Loucy (cell line): ENCODE measurements around the gene DNASE2.
"Not testable (repeated sequence)": the region's sequence is repeated elsewhere in the genome, so short reads cannot be mapped to it uniquely, and the experiment has no call there.

ENCODE experiments used
- H2AFZ ChIP-seq: fragments of 200-600 bp; sonication (generic); 2 replicates; pipeline ENCODE4 v1.6.0; 2016; ENCODE audit warnings: antibody characterized with exemption, mild to moderate bottlenecking, low read length, moderate library complexity
- H3F3A ChIP-seq: fragments of 200-600 bp; 2 replicates; pipeline ENCODE4 v1.6.0; 2016; ENCODE audit warnings: antibody characterized with exemption, low read depth, mild to moderate bottlenecking
- H3K27me3 ChIP-seq: fragments of 200-600 bp; sonication (generic); 2 replicates; pipeline ENCODE4 v1.6.1; 2014; ENCODE audit warnings: low read length, mild to moderate bottlenecking; ENCODE audit not compliant: insufficient read depth, poor library complexity, severe bottlenecking
- H3K36me3 ChIP-seq: fragments of 200-600 bp; sonication (generic); 2 replicates; pipeline ENCODE4 v1.6.1; 2016; ENCODE audit warnings: low read length; ENCODE audit not compliant: insufficient read depth
- H3K4me1 ChIP-seq: fragments of 200-600 bp; sonication (generic); 2 replicates; pipeline ENCODE4 v1.5.1; 2014; ENCODE audit warnings: low read length, mild to moderate bottlenecking; ENCODE audit not compliant: insufficient read depth, poor library complexity, severe bottlenecking
- H3K4me2 ChIP-seq: fragments of 200-600 bp; sonication (generic); 2 replicates; pipeline ENCODE4 v1.6.0; 2014; ENCODE audit warnings: antibody characterized with exemption, low read length, low read depth, mild to moderate bottlenecking; ENCODE audit not compliant: poor library complexity, severe bottlenecking
- H3K4me3 ChIP-seq: fragments of 200-600 bp; sonication (generic); 2 replicates; pipeline ENCODE4 v1.5.1; 2014; ENCODE audit warnings: low read length, mild to moderate bottlenecking, mixed read lengths; ENCODE audit not compliant: poor library complexity, severe bottlenecking
- H3K79me2 ChIP-seq: fragments of 200-600 bp; sonication (generic); 2 replicates; pipeline ENCODE4 v1.6.1; 2014; ENCODE audit warnings: low read length; ENCODE audit not compliant: insufficient read depth
- H3K9ac ChIP-seq: fragments of 200-600 bp; sonication (generic); 2 replicates; pipeline ENCODE4 v1.6.0; 2014; ENCODE audit warnings: mild to moderate bottlenecking, low read depth, low read length, moderate library complexity; ENCODE audit not compliant: poor library complexity, severe bottlenecking
- H3K9me2 ChIP-seq: fragments of 200-600 bp; sonication (generic); replicated peaks from 2 replicates; pipeline ENCODE4 v1.6.1; 2016; ENCODE audit warnings: low read depth, low read length, mixed read lengths
- H3K9me3 ChIP-seq: fragments of 200-600 bp; sonication (generic); 2 replicates; pipeline ENCODE4 v1.6.1; 2014; ENCODE audit warnings: mild to moderate bottlenecking, antibody characterized with exemption, low read length, low read depth; ENCODE audit not compliant: insufficient read depth
- H4K20me1 ChIP-seq: fragments of 200-600 bp; sonication (generic); 2 replicates; pipeline ENCODE4 v1.6.0; 2014; ENCODE audit warnings: antibody characterized with exemption, low read length, mild to moderate bottlenecking; ENCODE audit not compliant: insufficient read depth, poor library complexity, severe bottlenecking
- CTCF ChIP-seq: fragments of 200-600 bp; sonication (generic); conservative IDR thresholded peaks from 2 replicates; pipeline ENCODE4 v1.5.1; 2014; ENCODE audit warnings: mild to moderate bottlenecking, antibody characterized with exemption, low read length
- EZH2phosphoT487 ChIP-seq: fragments of 200-600 bp; IDR thresholded peaks from 2 replicates; pipeline ENCODE4 v1.6.1; 2018; ENCODE audit warnings: antibody characterized with exemption, mild to moderate bottlenecking, moderate library complexity, borderline replicate concordance

Gene DNASE2

GRCh38 chr19:12922959-12923358 is 41.7 kb upstream of the DNASE2 start:
- peaks cover 44% of the 10 kb centered on the region; the same call in 1 of the 2 replicates for H3K36me3 ChIP-seq
- no peak overlapping the region for H2AFZ ChIP-seq
- TF ChIP-seq CTCF (no peak), EZH2phosphoT487 (no peak)
- H4K20me1 ChIP-seq = no peaks in the 10 kb centered on the region
- H3K9me2 ChIP-seq = no peaks in the 10 kb centered on the region
- no peaks in the 10 kb centered on the region for H3K27me3 ChIP-seq
- H3K4me2 ChIP-seq = no peak overlapping the region
- no peaks in the 10 kb centered on the region; the same call in 1 of the 2 replicates for H3F3A ChIP-seq
- H3K4me3 ChIP-seq = no peak overlapping the region
- H3K4me1 ChIP-seq = peaks cover 9% of the 10 kb centered on the region
- no peak overlapping the region for H3K9ac ChIP-seq
- H3K9me3 ChIP-seq = no peaks in the 10 kb centered on the region
- peaks cover 13% of the 10 kb centered on the region; the same call in 1 of the 2 replicates for H3K79me2 ChIP-seq

- Histone ChIP-seq H3F3A (no peaks in the 10 kb centered on the region; the same call in 1 of the 2 replicates), H3K4me3 (no peak overlapping the region), H2AFZ (no peak overlapping the region), H3K36me3 (peaks cover 31% of the 10 kb centered on the region; the same call in 1 of the 2 replicates), H3K79me2 (peaks cover 7% of the 10 kb centered on the region; the same call in 1 of the 2 replicates), H3K4me1 (peaks cover 11% of the 10 kb centered on the region), H3K4me2 (no peak overlapping the region), H3K27me3 (no peaks in the 10 kb centered on the region), H3K9ac (no peak overlapping the region), H4K20me1 (no peaks in the 10 kb centered on the region), H3K9me3 (no peaks in the 10 kb centered on the region), H3K9me2 (no peaks in the 10 kb centered on the region)
- TF ChIP-seq CTCF = no peak
- TF ChIP-seq EZH2phosphoT487 = no peak
Measured at GRCh38 chr19:12921047-12921446, 39.8 kb upstream of the DNASE2 start.

- H4K20me1 ChIP-seq = no peaks in the 10 kb centered on the region
- peaks cover 7% of the 10 kb centered on the region; the same call in 1 of the 2 replicates for H3K79me2 ChIP-seq
- no peak overlapping the region for H2AFZ ChIP-seq
- no peak for TF ChIP-seq EZH2phosphoT487
- no peak for TF ChIP-seq CTCF
- H3K4me1 ChIP-seq = peaks cover 38% of the 10 kb centered on the region
- no peaks in the 10 kb centered on the region for H3K9me3 ChIP-seq
- no peaks in the 10 kb centered on the region for H3K27me3 ChIP-seq
- peak overlapping the region; percentile 75 for H3K9ac ChIP-seq
- H3K9me2 ChIP-seq = no peaks in the 10 kb centered on the region
- H3F3A ChIP-seq = no peaks in the 10 kb centered on the region; the same call in 1 of the 2 replicates
- H3K4me2 ChIP-seq = peak overlapping the region; percentile 43
- H3K4me3 ChIP-seq = peak overlapping the region; percentile 70
- H3K36me3 ChIP-seq = peaks cover 11% of the 10 kb centered on the region; the same call in 1 of the 2 replicates
Measured at GRCh38 chr19:12918253-12918652, 37.0 kb upstream of the DNASE2 start.

- not testable (repeated sequence) for H3K4me3 ChIP-seq, H3F3A ChIP-seq, H3K9me3 ChIP-seq, H3K9me2 ChIP-seq, H4K20me1 ChIP-seq, H3K79me2 ChIP-seq, H3K27me3 ChIP-seq, H2AFZ ChIP-seq, H3K4me2 ChIP-seq, H3K36me3 ChIP-seq
- peak overlapping the region; percentile 73 for H3K9ac ChIP-seq
- peaks cover 44% of the 10 kb centered on the region for H3K4me1 ChIP-seq
Measured at GRCh38 chr19:12915860-12916259, 34.6 kb upstream of the DNASE2 start.
